H1 (cell line): ENCODE data around the gene OTOL1. TPM values are rescaled to one million over a fixed set of nuclear protein-coding genes. Genes with fewer than 3 reads are reported as not detected.

Experiments
- CTCF ChIA-PET: fragments of 300-600 bp; sonication (Branson Sonifier 250); formaldehyde crosslinking; loops from one replicate; lab custom pipeline; 2021; ENCODE audit not compliant: partially characterized antibody; lab: Charles Lee
- POLR2A ChIA-PET: fragments of 300-600 bp; sonication (Branson Sonifier 250); formaldehyde crosslinking; loops from one replicate; lab custom pipeline; 2021; ENCODE audit warnings: inconsistent platforms; ENCODE audit not compliant: partially characterized antibody; lab: Charles Lee
- DNase-seq, 2 experiments: peaks; one replicate each; pipeline versions ENCODE4 v3.0.0 to v3.0.0-alpha.2; 2010 to 2022; ENCODE audit warnings: low spot score in 2 of 2, low read depth in 1 of 2, mixed read lengths in 1 of 2
- FAIRE-seq: peaks from 2 replicates; lab custom pipeline; 2011; peaks lifted over from hg19 to GRCh38; lab: Jason Lieb, UNC
- H2AFZ ChIP-seq: 2 replicates; pipeline ENCODE4 v1.8.1; 2012; ENCODE audit warnings: low read length, inconsistent platforms
- H2AK5ac ChIP-seq: 2 replicates; pipeline ENCODE4 v1.6.1; 2013; ENCODE audit warnings: low read depth, low read length
- H2BK120ac ChIP-seq: replicated peaks from 2 replicates; pipeline ENCODE3; 2013; ENCODE audit warnings: low read depth, low read length, inconsistent platforms
- H2BK12ac ChIP-seq: 2 replicates; pipeline ENCODE4 v1.6.1; 2013; ENCODE audit warnings: low read depth, low read length
- H2BK15ac ChIP-seq: 2 replicates; pipeline ENCODE4 v1.6.1; 2013; ENCODE audit warnings: low read length
- H2BK20ac ChIP-seq: 2 replicates; pipeline ENCODE4 v1.6.1; 2013; ENCODE audit warnings: low read length
- H2BK5ac ChIP-seq: 2 replicates; pipeline ENCODE4 v1.6.1; 2013; ENCODE audit warnings: low read depth, low read length
- H3K14ac ChIP-seq: 2 replicates; pipeline ENCODE4 v1.6.1; 2013; ENCODE audit warnings: inconsistent platforms; ENCODE audit not compliant: insufficient read length
- H3K18ac ChIP-seq: 2 replicates; pipeline ENCODE4 v1.6.1; 2013; ENCODE audit warnings: low read length; ENCODE audit errors: extremely low read depth
- H3K23ac ChIP-seq: 2 replicates; pipeline ENCODE4 v1.6.1; 2013; ENCODE audit warnings: inconsistent platforms; ENCODE audit not compliant: insufficient read length
- H3K23me2 ChIP-seq: 2 replicates; pipeline ENCODE4 v1.6.1; 2013; ENCODE audit warnings: low read depth, low read length
- H3K27ac ChIP-seq: 2 replicates; pipeline ENCODE4 v1.6.1; 2011; ENCODE audit warnings: low read depth, low read length, inconsistent platforms
- H3K27me3 ChIP-seq, 4 experiments: replicated peaks in 1 of 4; 1 replicate in 1 of 4; 2 replicates in 3 of 4; pipeline versions ENCODE4 v1.6.1 to v1.8.1; 2011 to 2013; ENCODE audit warnings: low read length in 3 of 4, mild to moderate bottlenecking in 3 of 4, inconsistent platforms in 2 of 4, mixed read lengths in 2 of 4, moderate library complexity in 1 of 4; ENCODE audit not compliant: control insufficient read depth in 3 of 4, insufficient read depth in 3 of 4; ENCODE audit errors: extremely low read depth in 1 of 4
- H3K36me3 ChIP-seq, 4 experiments: 2 replicates each; pipeline versions ENCODE4 v1.6.1 to v1.8.1; 2011 to 2013; ENCODE audit warnings: mild to moderate bottlenecking in 4 of 4, low read length in 3 of 4, moderate library complexity in 2 of 4, control low read depth in 1 of 4, inconsistent platforms in 1 of 4; ENCODE audit not compliant: insufficient read depth in 4 of 4, control insufficient read depth in 2 of 4
- H3K4ac ChIP-seq: replicated peaks from 2 replicates; pipeline ENCODE3; 2013; ENCODE audit warnings: low read length, low read depth, mixed read lengths, inconsistent platforms; ENCODE audit not compliant: insufficient read length
- H3K4me1 ChIP-seq, 4 experiments: replicated peaks in 1 of 4; 1 replicate in 1 of 4; 2 replicates in 3 of 4; pipeline versions ENCODE4 v1.6.1 to v1.8.1; 2011 to 2013; ENCODE audit warnings: low read length in 3 of 4, inconsistent platforms in 2 of 4, mixed read lengths in 1 of 4; ENCODE audit not compliant: insufficient read depth in 4 of 4, control insufficient read depth in 3 of 4
- H3K4me2 ChIP-seq, 2 experiments: 2 replicates each; pipeline versions ENCODE4 v1.6.1 to v1.8.1; 2011 to 2013; ENCODE audit warnings: low read depth in 2 of 2, low read length in 2 of 2, control low read depth in 1 of 2, inconsistent platforms in 1 of 2, mild to moderate bottlenecking in 1 of 2; ENCODE audit not compliant: insufficient read depth in 1 of 2
- H3K4me3 ChIP-seq, 4 experiments: fragments of 200-600, 300-600 bp in 1 of 4; sonication (generic), shearing (Covaris generic), sonication (Bioruptor Twin) in 1 of 4; 2 replicates each; pipeline versions ENCODE4 v1.5.1 to v1.8.1; 2011 to 2016; ENCODE audit warnings: low read length in 4 of 4, low read depth in 3 of 4, control low read depth in 2 of 4, inconsistent platforms in 2 of 4, mild to moderate bottlenecking in 2 of 4, mixed read lengths in 1 of 4, moderate library complexity in 1 of 4; ENCODE audit not compliant: insufficient read depth in 2 of 4; ENCODE audit errors: extremely low read depth in 1 of 4
- H3K56ac ChIP-seq: replicated peaks from 2 replicates; pipeline ENCODE3; 2013; ENCODE audit warnings: low read depth, mild to moderate bottlenecking, mixed read lengths, low read length, inconsistent platforms; ENCODE audit not compliant: insufficient read length
- H3K79me1 ChIP-seq: 2 replicates; pipeline ENCODE4 v1.6.1; 2013; ENCODE audit warnings: low read depth, low read length, control low read depth
- H3K79me2 ChIP-seq, 2 experiments: 2 replicates each; pipeline versions ENCODE4 v1.6.1 to v1.8.1; 2012 to 2013; ENCODE audit warnings: low read length in 2 of 2, mild to moderate bottlenecking in 2 of 2, inconsistent platforms in 1 of 2; ENCODE audit not compliant: insufficient read depth in 2 of 2, control insufficient read depth in 1 of 2
- H3K9ac ChIP-seq, 4 experiments: replicated peaks in 1 of 4; 1 replicate in 1 of 4; 2 replicates in 3 of 4; pipeline versions ENCODE4 v1.6.1 to v1.8.1; 2011 to 2013; ENCODE audit warnings: low read depth in 3 of 4, low read length in 3 of 4, control low read depth in 2 of 4, mild to moderate bottlenecking in 2 of 4, moderate library complexity in 2 of 4, inconsistent platforms in 1 of 4; ENCODE audit errors: extremely low read depth in 1 of 4
- H3K9me3 ChIP-seq, 2 experiments: 2 replicates each; pipeline versions ENCODE4 v1.6.1 to v1.8.1; 2012 to 2013; ENCODE audit warnings: mild to moderate bottlenecking in 2 of 2, moderate library complexity in 2 of 2, control low read depth in 1 of 2, inconsistent platforms in 1 of 2, low read depth in 1 of 2, low read length in 1 of 2, mixed read lengths in 1 of 2; ENCODE audit not compliant: insufficient read depth in 2 of 2
- H4K20me1 ChIP-seq, 2 experiments: replicated peaks in 1 of 2; 2 replicates each; pipeline versions ENCODE3 to v1.8.1; 2011 to 2013; ENCODE audit warnings: inconsistent platforms in 2 of 2, low read length in 2 of 2, mild to moderate bottlenecking in 1 of 2; ENCODE audit not compliant: insufficient read depth in 2 of 2, control insufficient read depth in 1 of 2
- H4K5ac ChIP-seq: 2 replicates; pipeline ENCODE4 v1.6.1; 2013; ENCODE audit warnings: low read length, low read depth, mixed read lengths, inconsistent platforms; ENCODE audit not compliant: insufficient read length
- H4K8ac ChIP-seq: 2 replicates; pipeline ENCODE4 v1.8.0; 2013; ENCODE audit warnings: mild to moderate bottlenecking, moderate library complexity, low read length, inconsistent platforms; ENCODE audit not compliant: insufficient read depth; ENCODE audit errors: extremely low read depth
- H4K91ac ChIP-seq: replicated peaks from 2 replicates; pipeline ENCODE3; 2013; ENCODE audit warnings: low read length, mixed read lengths, inconsistent platforms; ENCODE audit not compliant: insufficient read length
- SRF ChIP-seq: IDR thresholded peaks from 2 replicates; pipeline ENCODE4 v1.6.1; 2011; ENCODE audit warnings: mild to moderate bottlenecking, low read depth, low read length, moderate library complexity
- WGBS, 2 experiments: shearing (Covaris generic) in 1 of 2; methylation state at CpG; one replicate each; pipeline versions ENCODE4 v1.1.6 to v1.1.7; 2013 to 2015; ENCODE audit warnings: low lambda C conversion rate in 2 of 2, mixed read lengths in 2 of 2, inconsistent platforms in 1 of 2, low coverage in 1 of 2, missing lambda C conversion rate in 1 of 2; ENCODE audit not compliant: insufficient replicate concordance in 2 of 2, insufficient coverage in 1 of 2, insufficient read length in 1 of 2; ENCODE audit errors: extremely low coverage in 1 of 2, missing lambda C conversion rate in 1 of 2; 5-methylcytosine and 5-hydroxymethylcytosine counted together
- polyA plus RNA-seq, 7 experiments: library from polyadenylated mRNA; depleted of rRNA in 3 of 7; stranded (reverse) in 5 of 7; unstranded in 2 of 7; fragments of >200 nt in 5 of 7; fragments of 200-250 nt in 2 of 7; gene quantifications; 1 replicate in 5 of 7; 2 replicates in 1 of 7; 4 replicates in 1 of 7; pipeline versions ENCODE4 v1.2.1 to v1.2.3, GENCODE V29; 2011 to 2013; ENCODE audit warnings: missing spikeins in 2 of 7, mixed read lengths in 2 of 7
- total RNA-seq: library from RNA; stranded (reverse); fragmentation: NEBNext Ultra II Directional; extraction: Animal tissue kit (Norgen Biotek cat#: 25700); gene quantifications from 2 replicates; pipeline ENCODE4 v1.2.1, GENCODE V29; 2021
- TF ChIP-seq, protein P1 (sequence below): IDR thresholded peaks from 2 replicates; pipeline ENCODE4 v1.6.1; 2012; ENCODE audit warnings: inconsistent platforms
- TF ChIP-seq, protein P2 (sequence below): IDR thresholded peaks from 2 replicates; pipeline ENCODE4 v1.6.1; 2011; ENCODE audit warnings: low read depth, mild to moderate bottlenecking, low read length; ENCODE audit not compliant: insufficient read depth

Gene OTOL1
- total and polyA plus RNA-seq, 2 of the 8 experiments (the other 6 are each of a cell fraction or from before 2014, with no cell fraction given) = not detected

DNA sequence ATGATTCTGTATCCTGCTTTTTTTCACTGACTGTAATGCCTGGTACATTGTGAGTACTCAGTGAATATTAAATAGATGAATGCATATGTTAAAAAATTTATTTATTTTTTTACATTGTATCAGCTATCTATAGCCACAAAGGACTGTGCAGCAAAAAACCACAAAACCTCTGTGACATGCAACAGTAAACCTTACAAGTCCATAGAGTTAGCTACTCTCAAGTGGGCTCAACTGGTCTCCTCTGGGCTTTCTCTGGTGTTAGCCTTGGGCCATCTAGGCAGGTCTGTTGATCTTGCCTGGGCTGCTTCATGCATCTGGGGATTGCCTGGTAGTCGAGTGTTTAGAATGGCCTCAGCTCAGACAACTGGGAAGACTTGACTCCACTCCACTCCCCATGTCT lies 35.3 kb downstream of the OTOL1 start:
- Histone ChIP-seq H2BK5ac (no peak overlapping the region), H3K4me3 (no peak overlapping the region), H4K91ac (no peak overlapping the region), H3K4me2 (no peak overlapping the region), H3K14ac (no peak overlapping the region), H3K23me2 (no peaks in the 10 kb centered on the region), H3K9me3 (no peaks in the 10 kb centered on the region), H3K4ac (no peak overlapping the region), H3K9ac (no peak overlapping the region), H2BK20ac (no peak overlapping the region), H2AK5ac (no peak overlapping the region), H3K56ac (no peak overlapping the region), H3K4me1 (no peaks in the 10 kb centered on the region), H2AFZ (no peak overlapping the region), H3K36me3 (no peaks in the 10 kb centered on the region), H3K27ac (no peak overlapping the region), H4K8ac (no peak overlapping the region), H3K79me2 (no peaks in the 10 kb centered on the region), H2BK15ac (no peak overlapping the region), H4K20me1 (no peaks in the 10 kb centered on the region), H3K79me1 (no peaks in the 10 kb centered on the region), H3K27me3 (no peaks in the 10 kb centered on the region), H2BK12ac (no peak overlapping the region), H3K18ac (no peak overlapping the region), H4K5ac (no peak overlapping the region), H2BK120ac (no peak overlapping the region), H3K23ac (no peak overlapping the region)
- TF ChIP-seq, protein P1, sequence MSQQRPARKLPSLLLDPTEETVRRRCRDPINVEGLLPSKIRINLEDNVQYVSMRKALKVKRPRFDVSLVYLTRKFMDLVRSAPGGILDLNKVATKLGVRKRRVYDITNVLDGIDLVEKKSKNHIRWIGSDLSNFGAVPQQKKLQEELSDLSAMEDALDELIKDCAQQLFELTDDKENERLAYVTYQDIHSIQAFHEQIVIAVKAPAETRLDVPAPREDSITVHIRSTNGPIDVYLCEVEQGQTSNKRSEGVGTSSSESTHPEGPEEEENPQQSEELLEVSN = no peak
- TF ChIP-seq, protein P2, sequence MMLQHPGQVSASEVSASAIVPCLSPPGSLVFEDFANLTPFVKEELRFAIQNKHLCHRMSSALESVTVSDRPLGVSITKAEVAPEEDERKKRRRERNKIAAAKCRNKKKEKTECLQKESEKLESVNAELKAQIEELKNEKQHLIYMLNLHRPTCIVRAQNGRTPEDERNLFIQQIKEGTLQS = no peak
- no peak for TF ChIP-seq SRF
- FAIRE-seq (no peak), DNase-seq (no peak)
- CTCF ChIA-PET = no interaction called here
- POLR2A ChIA-PET = no interaction called here
- WGBS, 2 experiments = 89% methylated on average over 1 of the region's 1 CpG; no CpG with 5 or more reads in 1 of the 2 experiments
